ENCODE results near the gene TP53BP2. TPM values are rescaled to one million over a fixed set of nuclear protein-coding genes. Genes with fewer than 3 reads are reported as not detected.

TP53BP2 gene
- total and polyA plus RNA-seq, 10 of the 15 experiments (the other 5 are each of a cell fraction or from before 2014, with no cell fraction given) = 1.6 to 13.7 (median 5.6) TPM

DNA sequence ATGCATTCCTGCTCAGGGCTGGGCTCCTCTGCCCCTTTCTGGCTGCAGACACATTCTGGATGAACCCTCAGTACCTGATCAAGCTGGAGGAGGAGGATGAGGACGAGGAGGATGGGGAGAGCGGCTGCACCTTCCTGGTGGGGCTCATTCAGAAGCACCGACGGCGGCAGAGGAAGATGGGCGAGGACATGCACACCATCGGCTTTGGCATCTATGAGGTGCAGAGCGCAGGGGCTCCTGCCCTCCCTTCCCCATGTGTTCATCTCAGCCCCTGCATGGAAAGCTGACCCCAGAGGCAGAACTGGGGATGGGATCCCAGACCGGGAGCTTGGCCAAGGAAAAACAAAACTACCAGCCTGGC lies 90.3 kb downstream of the TP53BP2 start:
- Histone ChIP-seq H3K36me3 (ENCODE audit: control insufficient read depth in 2 of 2, insufficient read depth in 2 of 2, low read length in 1 of 2) (peaks cover 0 to 3% of the 10 kb centered on the region in 2 experiments; a peak in 2 of 4 replicates), H3K4me1 (ENCODE audit: control insufficient read depth, insufficient read depth, low read length) (no peaks in the 10 kb centered on the region), H4K20me1 (ENCODE audit: control insufficient read depth, insufficient read depth) (no peaks in the 10 kb centered on the region), H2AFZ (ENCODE audit: control insufficient read depth, low read depth, low read length) (no peak overlapping the region), H3K27ac (ENCODE audit: control insufficient read depth, insufficient read depth) (no peak overlapping the region), H3K79me2 (ENCODE audit: control insufficient read depth, insufficient read depth, low read length) (no peaks in the 10 kb centered on the region), H3K4me3 (no peak overlapping the region), H3K9me3 (replicated peaks; ENCODE audit: control insufficient read depth, insufficient read depth, low read length) (no peaks in the 10 kb centered on the region), H3K9ac (ENCODE audit: control insufficient read depth, insufficient read depth, low read length) (no peak overlapping the region), H3K27me3 (replicated peaks in 1 of 2; ENCODE audit: control insufficient read depth in 2 of 2, insufficient read depth in 2 of 2, low read length in 1 of 2) (no peaks in the 10 kb centered on the region), H3K4me2 (ENCODE audit: control insufficient read depth, insufficient read depth) (no peak overlapping the region)
- intact Hi-C loops (cut with micrococcal nuclease; ENCODE audit: unreplicated experiment) (no loop called here), in situ Hi-C loops (cut with MboI) (no loop called here)
- POLR2A ChIA-PET = no interaction called here
- 87% methylated on average over 9 of the region's 9 CpGs for WGBS (ENCODE audit: insufficient coverage, insufficient replicate concordance, low lambda C conversion rate, missing lambda C conversion rate)
- BruUV-seq (replicated peaks) = no TSS peak
- SMC1A ChIA-PET (ENCODE audit: uncharacterized antibody, unreplicated experiment) = no interaction called here
- CTCF ChIA-PET = interaction anchor here (1.3 kb wide), 1 partner anchor 16 kb away, joined by 3 read pairs; no protein-coding TSS in a partner anchor
- no peak for ATAC-seq
- DNase-seq (ENCODE audit: low read depth, low spot score) = no peak
- RAD21 ChIA-PET (ENCODE audit: unreplicated experiment) = no interaction called here
- TF ChIP-seq, protein P1, sequence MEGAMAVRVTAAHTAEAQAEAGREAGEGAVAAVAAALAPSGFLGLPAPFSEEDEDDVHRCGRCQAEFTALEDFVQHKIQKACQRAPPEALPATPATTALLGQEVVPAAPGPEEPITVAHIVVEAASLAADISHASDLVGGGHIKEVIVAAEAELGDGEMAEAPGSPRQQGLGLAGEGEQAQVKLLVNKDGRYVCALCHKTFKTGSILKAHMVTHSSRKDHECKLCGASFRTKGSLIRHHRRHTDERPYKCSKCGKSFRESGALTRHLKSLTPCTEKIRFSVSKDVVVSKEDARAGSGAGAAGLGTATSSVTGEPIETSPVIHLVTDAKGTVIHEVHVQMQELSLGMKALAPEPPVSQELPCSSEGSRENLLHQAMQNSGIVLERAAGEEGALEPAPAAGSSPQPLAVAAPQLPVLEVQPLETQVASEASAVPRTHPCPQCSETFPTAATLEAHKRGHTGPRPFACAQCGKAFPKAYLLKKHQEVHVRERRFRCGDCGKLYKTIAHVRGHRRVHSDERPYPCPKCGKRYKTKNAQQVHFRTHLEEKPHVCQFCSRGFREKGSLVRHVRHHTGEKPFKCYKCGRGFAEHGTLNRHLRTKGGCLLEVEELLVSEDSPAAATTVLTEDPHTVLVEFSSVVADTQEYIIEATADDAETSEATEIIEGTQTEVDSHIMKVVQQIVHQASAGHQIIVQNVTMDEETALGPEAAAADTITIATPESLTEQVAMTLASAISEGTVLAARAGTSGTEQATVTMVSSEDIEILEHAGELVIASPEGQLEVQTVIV (IDR thresholded peaks at IDR 0.05; ENCODE audit: borderline replicate concordance, partially characterized antibody) = no peak
- TF ChIP-seq FOXK2 (IDR thresholded peaks at IDR 0.05) (no peak), JUND (IDR thresholded peaks at IDR 0.05; ENCODE audit: low read depth, low read length) (no peak), ATF7 (IDR thresholded peaks at IDR 0.05; ENCODE audit: low read depth) (no peak), TBL1XR1 (IDR thresholded peaks at IDR 0.05; ENCODE audit: low read depth, low read length) (no peak)
- TF ChIP-seq, protein P2, sequence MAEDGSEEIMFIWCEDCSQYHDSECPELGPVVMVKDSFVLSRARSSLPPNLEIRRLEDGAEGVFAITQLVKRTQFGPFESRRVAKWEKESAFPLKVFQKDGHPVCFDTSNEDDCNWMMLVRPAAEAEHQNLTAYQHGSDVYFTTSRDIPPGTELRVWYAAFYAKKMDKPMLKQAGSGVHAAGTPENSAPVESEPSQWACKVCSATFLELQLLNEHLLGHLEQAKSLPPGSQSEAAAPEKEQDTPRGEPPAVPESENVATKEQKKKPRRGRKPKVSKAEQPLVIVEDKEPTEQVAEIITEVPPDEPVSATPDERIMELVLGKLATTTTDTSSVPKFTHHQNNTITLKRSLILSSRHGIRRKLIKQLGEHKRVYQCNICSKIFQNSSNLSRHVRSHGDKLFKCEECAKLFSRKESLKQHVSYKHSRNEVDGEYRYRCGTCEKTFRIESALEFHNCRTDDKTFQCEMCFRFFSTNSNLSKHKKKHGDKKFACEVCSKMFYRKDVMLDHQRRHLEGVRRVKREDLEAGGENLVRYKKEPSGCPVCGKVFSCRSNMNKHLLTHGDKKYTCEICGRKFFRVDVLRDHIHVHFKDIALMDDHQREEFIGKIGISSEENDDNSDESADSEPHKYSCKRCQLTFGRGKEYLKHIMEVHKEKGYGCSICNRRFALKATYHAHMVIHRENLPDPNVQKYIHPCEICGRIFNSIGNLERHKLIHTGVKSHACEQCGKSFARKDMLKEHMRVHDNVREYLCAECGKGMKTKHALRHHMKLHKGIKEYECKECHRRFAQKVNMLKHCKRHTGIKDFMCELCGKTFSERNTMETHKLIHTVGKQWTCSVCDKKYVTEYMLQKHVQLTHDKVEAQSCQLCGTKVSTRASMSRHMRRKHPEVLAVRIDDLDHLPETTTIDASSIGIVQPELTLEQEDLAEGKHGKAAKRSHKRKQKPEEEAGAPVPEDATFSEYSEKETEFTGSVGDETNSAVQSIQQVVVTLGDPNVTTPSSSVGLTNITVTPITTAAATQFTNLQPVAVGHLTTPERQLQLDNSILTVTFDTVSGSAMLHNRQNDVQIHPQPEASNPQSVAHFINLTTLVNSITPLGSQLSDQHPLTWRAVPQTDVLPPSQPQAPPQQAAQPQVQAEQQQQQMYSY (CRISPR knock-in tag; IDR thresholded peaks at IDR 0.05) = no peak
- FAIRE-seq = no peak

Measured in GM12878 (cell line).